Right lobe of liver (tissue), 4 donors: ENCODE results near the gene TOR4A.

ENCODE experiments used
- POLR2A ChIP-seq: fragments of 450-650 bp; IDR thresholded peaks from one replicate; pipeline ENCODE4 v1.6.1; 2017; ENCODE audit warnings: antibody characterized with exemption, mild to moderate bottlenecking
- TF ChIP-seq, protein P1 (sequence below), 4 donors: fragments of 200-600 bp in 3 of 4; fragments of 450-650 bp in 1 of 4; IDR thresholded peaks; one replicate each; pipeline versions ENCODE4 v1.5.1 to v1.8.0; 2016 to 2022; ENCODE audit warnings: antibody characterized with exemption in 4 of 4, mild to moderate bottlenecking in 2 of 4
- donor health status: DM: no; HTN: no; CAD: no.
- donor health status: DM: no; HTN: no; CAD: no.
- donor health status: DM: no; HTN: yes; CAD: no.

DNA sequence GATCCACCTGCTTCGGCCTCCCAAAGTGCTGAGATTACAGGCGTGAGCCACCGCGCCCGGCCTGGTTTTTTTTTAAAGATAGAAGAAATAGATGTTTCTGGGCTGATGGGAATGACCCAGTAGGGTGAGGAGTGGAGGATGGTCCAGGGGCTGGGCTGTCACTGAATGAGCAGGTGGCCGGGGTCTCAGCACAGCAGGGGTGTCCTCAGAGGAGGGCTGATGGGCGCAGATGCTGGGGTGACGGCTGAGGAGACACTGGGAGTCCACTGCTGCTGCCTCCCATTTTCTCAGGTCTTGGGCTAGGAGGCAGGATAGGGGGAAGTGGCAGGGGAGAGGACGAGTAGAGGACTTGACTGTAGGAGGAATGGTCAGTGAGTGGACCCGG is 2.3 kb upstream of the TOR4A start:
- no peak for TF ChIP-seq POLR2A
- TF ChIP-seq, protein P1, sequence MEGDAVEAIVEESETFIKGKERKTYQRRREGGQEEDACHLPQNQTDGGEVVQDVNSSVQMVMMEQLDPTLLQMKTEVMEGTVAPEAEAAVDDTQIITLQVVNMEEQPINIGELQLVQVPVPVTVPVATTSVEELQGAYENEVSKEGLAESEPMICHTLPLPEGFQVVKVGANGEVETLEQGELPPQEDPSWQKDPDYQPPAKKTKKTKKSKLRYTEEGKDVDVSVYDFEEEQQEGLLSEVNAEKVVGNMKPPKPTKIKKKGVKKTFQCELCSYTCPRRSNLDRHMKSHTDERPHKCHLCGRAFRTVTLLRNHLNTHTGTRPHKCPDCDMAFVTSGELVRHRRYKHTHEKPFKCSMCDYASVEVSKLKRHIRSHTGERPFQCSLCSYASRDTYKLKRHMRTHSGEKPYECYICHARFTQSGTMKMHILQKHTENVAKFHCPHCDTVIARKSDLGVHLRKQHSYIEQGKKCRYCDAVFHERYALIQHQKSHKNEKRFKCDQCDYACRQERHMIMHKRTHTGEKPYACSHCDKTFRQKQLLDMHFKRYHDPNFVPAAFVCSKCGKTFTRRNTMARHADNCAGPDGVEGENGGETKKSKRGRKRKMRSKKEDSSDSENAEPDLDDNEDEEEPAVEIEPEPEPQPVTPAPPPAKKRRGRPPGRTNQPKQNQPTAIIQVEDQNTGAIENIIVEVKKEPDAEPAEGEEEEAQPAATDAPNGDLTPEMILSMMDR (IDR thresholded peaks at IDR 0.05), result no peak
